NT2/D1 (cell line): ENCODE results near the gene CHST4.

ENCODE experiments used
- YY1 ChIP-seq: IDR thresholded peaks from 2 replicates; pipeline ENCODE4 v1.6.1; 2011; ENCODE audit not compliant: insufficient read length, insufficient read depth
- ZNF274 ChIP-seq: IDR thresholded peaks from 2 replicates; pipeline ENCODE4 v1.6.1; 2011; ENCODE audit warnings: mild to moderate bottlenecking, low read depth, low read length

GRCh38 chr16:71479420-71479819 is 46.8 kb upstream of the CHST4 start:
- no peak for TF ChIP-seq YY1
- TF ChIP-seq ZNF274: no peak
